Measurements from ENCODE around the gene REG4. TPM values are rescaled to one million over a fixed set of nuclear protein-coding genes. Genes with fewer than 3 reads are reported as not detected.

Gene REG4
- total and polyA plus RNA-seq, 2 donors (not counting 1 experiment from before 2014, with no cell fraction given) = not detected

GRCh38 chr1:119818181-119818580, 6.9 kb upstream of the REG4 start:
- H3K9ac ChIP-seq (ENCODE audit: insufficient read depth, low read length) = no peak overlapping the region
- H3K27ac ChIP-seq (ENCODE audit: insufficient read depth, low read length) = no peak overlapping the region
- peaks cover 2% of the 10 kb centered on the region for H3K27me3 ChIP-seq (ENCODE audit: control insufficient read depth, insufficient read depth, low read length)
- no peaks in the 10 kb centered on the region for H3K4me1 ChIP-seq (ENCODE audit: control insufficient read depth, extremely low read depth, insufficient read depth, low read length)
- H3K9me3 ChIP-seq (ENCODE audit: control insufficient read depth, insufficient read depth, low read depth, low read length) = no peaks in the 10 kb centered on the region
- H3K4me3 ChIP-seq (replicated peaks in 1 of 4; ENCODE audit: control extremely low read depth in 1 of 4, insufficient read depth in 1 of 4, low read depth in 3 of 4, low read length in 4 of 4) = no peak overlapping the region
- no peak for DNase-seq (ENCODE audit: low read depth in 2 of 2)
- no peaks in the 10 kb centered on the region for H4K20me1 ChIP-seq (ENCODE audit: control insufficient read depth, extremely low read depth, insufficient read depth, low read length)
- no peak for TF ChIP-seq EZH2 (IDR thresholded peaks at IDR 0.05; ENCODE audit: low read length, missing control alignments)
- no peak for TF ChIP-seq CTCF (conservative IDR thresholded peaks at IDR 0.05 in 1 of 2, IDR thresholded peaks at IDR 0.05 in 1 of 2; ENCODE audit: low read depth in 1 of 2, low read length in 2 of 2)
- no peak overlapping the region for H2AFZ ChIP-seq (ENCODE audit: low read length)
- no peak overlapping the region for H3K4me2 ChIP-seq (ENCODE audit: extremely low read depth, insufficient read depth, low read length)
- no peaks in the 10 kb centered on the region for H3K36me3 ChIP-seq (ENCODE audit: control insufficient read depth, insufficient read depth, low read length)
- H3K79me2 ChIP-seq (ENCODE audit: control insufficient read depth, insufficient read depth, low read length) = no peaks in the 10 kb centered on the region

GRCh38 chr1:119816407-119816806, 5.1 kb upstream of the REG4 start:
- Histone ChIP-seq H3K27ac (ENCODE audit: insufficient read depth, low read length) (no peak overlapping the region), H3K27me3 (ENCODE audit: control insufficient read depth, insufficient read depth, low read length) (no peaks in the 10 kb centered on the region), H3K79me2 (ENCODE audit: control insufficient read depth, insufficient read depth, low read length) (no peaks in the 10 kb centered on the region), H2AFZ (ENCODE audit: low read length) (no peak overlapping the region), H3K4me2 (ENCODE audit: extremely low read depth, insufficient read depth, low read length) (no peak overlapping the region), H3K36me3 (ENCODE audit: control insufficient read depth, insufficient read depth, low read length) (no peaks in the 10 kb centered on the region), H3K9ac (ENCODE audit: insufficient read depth, low read length) (no peak overlapping the region), H3K4me1 (ENCODE audit: control insufficient read depth, extremely low read depth, insufficient read depth, low read length) (no peaks in the 10 kb centered on the region), H3K9me3 (ENCODE audit: control insufficient read depth, insufficient read depth, low read depth, low read length) (no peaks in the 10 kb centered on the region), H4K20me1 (ENCODE audit: control insufficient read depth, extremely low read depth, insufficient read depth, low read length) (no peaks in the 10 kb centered on the region), H3K4me3 (replicated peaks in 1 of 4; ENCODE audit: control extremely low read depth in 1 of 4, insufficient read depth in 1 of 4, low read depth in 3 of 4, low read length in 4 of 4) (no peak overlapping the region)
- peak in 1 of 2 donors; percentile 45 for DNase-seq (ENCODE audit: low read depth in 2 of 2)
- TF ChIP-seq EZH2 (IDR thresholded peaks at IDR 0.05; ENCODE audit: low read length, missing control alignments) (no peak), CTCF (conservative IDR thresholded peaks at IDR 0.05 in 1 of 2, IDR thresholded peaks at IDR 0.05 in 1 of 2; ENCODE audit: low read depth in 1 of 2, low read length in 2 of 2) (no peak)

- no peaks in the 10 kb centered on the region for H3K27me3 ChIP-seq (ENCODE audit: control insufficient read depth, insufficient read depth, low read length)
- H4K20me1 ChIP-seq (ENCODE audit: control insufficient read depth, extremely low read depth, insufficient read depth, low read length) = no peaks in the 10 kb centered on the region
- no peaks in the 10 kb centered on the region for H3K9me3 ChIP-seq (ENCODE audit: control insufficient read depth, insufficient read depth, low read depth, low read length)
- no peak for DNase-seq (ENCODE audit: low read depth in 2 of 2)
- H3K36me3 ChIP-seq (ENCODE audit: control insufficient read depth, insufficient read depth, low read length) = no peaks in the 10 kb centered on the region
- H3K9ac ChIP-seq (ENCODE audit: insufficient read depth, low read length) = no peak overlapping the region
- TF ChIP-seq CTCF (conservative IDR thresholded peaks at IDR 0.05 in 1 of 2, IDR thresholded peaks at IDR 0.05 in 1 of 2; ENCODE audit: low read depth in 1 of 2, low read length in 2 of 2) = no peak
- TF ChIP-seq EZH2 (IDR thresholded peaks at IDR 0.05; ENCODE audit: low read length, missing control alignments) = no peak
- H2AFZ ChIP-seq (ENCODE audit: low read length) = no peak overlapping the region
- no peak overlapping the region for H3K4me2 ChIP-seq (ENCODE audit: extremely low read depth, insufficient read depth, low read length)
- no peak overlapping the region for H3K4me3 ChIP-seq (replicated peaks in 1 of 4; ENCODE audit: control extremely low read depth in 1 of 4, insufficient read depth in 1 of 4, low read depth in 3 of 4, low read length in 4 of 4)
- H3K27ac ChIP-seq (ENCODE audit: insufficient read depth, low read length) = no peak overlapping the region
- no peaks in the 10 kb centered on the region for H3K79me2 ChIP-seq (ENCODE audit: control insufficient read depth, insufficient read depth, low read length)
- H3K4me1 ChIP-seq (ENCODE audit: control insufficient read depth, extremely low read depth, insufficient read depth, low read length) = no peaks in the 10 kb centered on the region
These were observed 4.7 kb upstream of the REG4 start for GRCh38 chr1:119815928-119816327.

Measured in fibroblast of lung (primary cell).